Thyroid gland (tissue), 4 donors: ENCODE data around the gene TJP1. TPM values are rescaled to one million over a fixed set of nuclear protein-coding genes. Genes with fewer than 3 reads are reported as not detected.

Source experiments
- DNase-seq, 2 donors: peaks; one replicate each; pipeline ENCODE4 v3.0.0-alpha.2; 2019
- H3K27ac ChIP-seq, 3 donors: fragments of 200-600 bp; sonication (generic); 1 replicate in 2 of 3; 2 replicates in 1 of 3; pipeline ENCODE4 v1.5.1; 2016 to 2019; ENCODE audit warnings: mild to moderate bottlenecking in 1 of 3, moderate library complexity in 1 of 3
- H3K27me3 ChIP-seq: fragments of 200-600 bp; sonication (generic); one replicate; pipeline ENCODE4 v1.5.1; 2019
- H3K36me3 ChIP-seq, 2 donors: fragments of 200-600 bp; sonication (generic); one replicate each; pipeline ENCODE4 v1.5.1; 2016 to 2019
- H3K4me1 ChIP-seq, 2 donors: fragments of 200-600 bp; sonication (generic); one replicate each; pipeline ENCODE4 v1.5.1; 2017 to 2019
- H3K4me3 ChIP-seq, 3 donors: fragments of 200-600 bp; sonication (generic); replicated peaks in 1 of 3; 1 replicate in 2 of 3; 2 replicates in 1 of 3; pipeline ENCODE4 v1.5.1; 2016; ENCODE audit warnings: mild to moderate bottlenecking in 1 of 3
- H3K9me3 ChIP-seq: fragments of 200-600 bp; sonication (generic); one replicate; pipeline ENCODE4 v1.5.1; 2017
- CTCF ChIP-seq, 6 experiments: fragments of 200-600 bp in 3 of 6; fragments of 450-650 bp in 3 of 6; sonication (generic) in 3 of 6; IDR thresholded peaks; one replicate each; pipeline ENCODE4 v1.5.1; 2016 to 2019; ENCODE audit warnings: antibody characterized with exemption in 6 of 6, mild to moderate bottlenecking in 2 of 6, inconsistent platforms in 1 of 6, moderate library complexity in 1 of 6
- POLR2A ChIP-seq, 2 donors: fragments of 450-650 bp; IDR thresholded peaks; one replicate each; pipeline ENCODE4 v1.6.1; 2017; ENCODE audit warnings: antibody characterized with exemption in 2 of 2, mild to moderate bottlenecking in 2 of 2, moderate library complexity in 1 of 2
- WGBS, 2 donors: methylation state at CpG; one replicate each; pipeline ENCODE4 v1.1.5; 2017; 5-methylcytosine and 5-hydroxymethylcytosine counted together
- intact Hi-C: fragments of 100-400 bp; cut with DNase I; formaldehyde crosslinking; loops from one replicate; pipeline ENCODE4 v1.15.1; 2023
- total RNA-seq, 4 donors: library from RNA; depleted of rRNA; stranded (reverse); fragments of >200 nt; gene quantifications; one replicate each; pipeline ENCODE4 v1.2.3, GENCODE V29; 2016

Gene TJP1
- total RNA-seq, 4 donors from 2014 or later, result 107 to 166 (median 126) TPM

DNA sequence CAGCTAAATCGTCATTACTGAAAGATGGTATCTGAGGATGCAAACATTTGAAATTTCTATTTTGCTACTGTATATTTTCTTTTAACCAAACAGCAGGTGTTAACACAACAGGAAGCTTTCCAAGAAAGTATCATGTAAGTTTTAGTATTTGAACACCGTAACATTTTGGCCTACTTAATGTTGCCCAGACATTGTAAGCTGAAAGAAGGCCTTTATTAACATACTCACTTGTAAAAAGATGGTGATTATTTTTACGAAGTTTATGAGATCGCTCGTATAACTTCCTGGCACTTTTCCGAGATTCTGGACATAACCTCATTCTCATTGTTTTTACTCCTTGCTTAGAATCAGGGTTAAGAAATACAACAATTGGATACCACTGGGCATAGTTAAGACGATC, 95.7 kb downstream of the TJP1 start:
- Histone ChIP-seq H3K9me3 (no peaks in the 10 kb centered on the region), H3K4me1 (no peaks in the 10 kb centered on the region), H3K4me3 (no peak overlapping the region), H3K27ac (no peak overlapping the region), H3K27me3 (no peaks in the 10 kb centered on the region), H3K36me3 (peaks cover 51 to 55% of the 10 kb centered on the region in 2 donors)
- intact Hi-C loops, result no loop called here
- TF ChIP-seq POLR2A (IDR thresholded peaks at IDR 0.05) (no peak), CTCF (IDR thresholded peaks at IDR 0.05) (no peak)
- WGBS, 2 donors, result 91% methylated on average over 7 of the region's 7 CpGs
- no peak for DNase-seq

- no peak overlapping the region for H3K27ac ChIP-seq
- no peak for TF ChIP-seq POLR2A (IDR thresholded peaks at IDR 0.05)
- TF ChIP-seq CTCF (IDR thresholded peaks at IDR 0.05), result no peak
- no peaks in the 10 kb centered on the region for H3K27me3 ChIP-seq
- H3K36me3 ChIP-seq, result peaks cover 58 to 59% of the 10 kb centered on the region in 2 donors
- H3K4me1 ChIP-seq, result no peaks in the 10 kb centered on the region
- H3K9me3 ChIP-seq, result no peaks in the 10 kb centered on the region
- no peak for DNase-seq
- no peak overlapping the region for H3K4me3 ChIP-seq
- 93 to 98% methylated on average over 3 of the region's 3 CpGs for WGBS, 2 donors
- intact Hi-C loops, result no loop called here
Measured at GRCh38 chr15:29724026-29724425, 98.2 kb downstream of the TJP1 start.

GRCh38 chr15:29713784-29714183, 108.5 kb downstream of the TJP1 start:
- Histone ChIP-seq H3K9me3 (no peaks in the 10 kb centered on the region), H3K36me3 (peaks cover 34 to 50% of the 10 kb centered on the region in 2 donors), H3K27ac (no peak overlapping the region), H3K27me3 (no peaks in the 10 kb centered on the region), H3K4me1 (peaks cover 0 to 2% of the 10 kb centered on the region in 2 donors), H3K4me3 (no peak overlapping the region)
- no peak for TF ChIP-seq CTCF (IDR thresholded peaks at IDR 0.05)
- no peak for TF ChIP-seq POLR2A (IDR thresholded peaks at IDR 0.05)
- intact Hi-C loops, result no loop called here
- no peak for DNase-seq

- Histone ChIP-seq H3K4me3 (no peak overlapping the region), H3K27ac (no peak overlapping the region), H3K4me1 (peaks cover 0 to 8% of the 10 kb centered on the region in 2 donors), H3K27me3 (no peaks in the 10 kb centered on the region), H3K36me3 (peaks cover 38 to 45% of the 10 kb centered on the region in 2 donors), H3K9me3 (no peaks in the 10 kb centered on the region)
- intact Hi-C loops, result no loop called here
- DNase-seq, result no peak
- TF ChIP-seq CTCF (IDR thresholded peaks at IDR 0.05), result no peak
- TF ChIP-seq POLR2A (IDR thresholded peaks at IDR 0.05), result no peak
- 72 to 73% methylated on average over 3 of the region's 3 CpGs for WGBS, 2 donors
Measured at GRCh38 chr15:29712149-29712885, 110.0 kb downstream of the TJP1 start.

DNA sequence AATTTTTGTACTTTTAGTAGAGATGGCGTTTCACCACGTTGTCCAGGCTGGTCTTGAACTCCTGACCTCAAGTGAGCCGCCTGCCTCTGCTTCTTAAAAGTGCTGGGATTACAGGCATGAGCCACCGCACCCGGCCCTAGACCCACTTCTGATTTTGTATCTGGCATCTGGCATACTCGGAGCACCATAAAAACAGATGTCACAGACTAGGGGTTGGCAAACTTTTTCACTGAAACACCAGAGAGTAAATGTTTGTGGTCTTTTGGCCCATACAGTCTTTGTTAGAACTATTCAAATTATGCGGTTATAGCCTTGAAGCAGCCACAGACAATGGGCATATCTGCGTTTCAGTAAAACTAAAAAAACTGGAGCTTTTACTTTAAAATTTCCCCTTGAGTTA, 110.7 kb downstream of the TJP1 start:
- peaks cover 0 to 14% of the 10 kb centered on the region in 2 donors for H3K4me1 ChIP-seq
- WGBS, 2 donors, result 76 to 91% methylated on average over 8 of the region's 8 CpGs
- DNase-seq, result no peak
- H3K4me3 ChIP-seq, result no peak overlapping the region
- no peak overlapping the region for H3K27ac ChIP-seq
- H3K27me3 ChIP-seq, result no peaks in the 10 kb centered on the region
- TF ChIP-seq POLR2A (IDR thresholded peaks at IDR 0.05) (no peak), CTCF (IDR thresholded peaks at IDR 0.05) (no peak)
- H3K36me3 ChIP-seq, result peaks cover 43% of the 10 kb centered on the region in 2 donors
- intact Hi-C loops, result no loop called here
- no peaks in the 10 kb centered on the region for H3K9me3 ChIP-seq
